ENCODE results near the gene MYNN.

Gene MYNN

DNA sequence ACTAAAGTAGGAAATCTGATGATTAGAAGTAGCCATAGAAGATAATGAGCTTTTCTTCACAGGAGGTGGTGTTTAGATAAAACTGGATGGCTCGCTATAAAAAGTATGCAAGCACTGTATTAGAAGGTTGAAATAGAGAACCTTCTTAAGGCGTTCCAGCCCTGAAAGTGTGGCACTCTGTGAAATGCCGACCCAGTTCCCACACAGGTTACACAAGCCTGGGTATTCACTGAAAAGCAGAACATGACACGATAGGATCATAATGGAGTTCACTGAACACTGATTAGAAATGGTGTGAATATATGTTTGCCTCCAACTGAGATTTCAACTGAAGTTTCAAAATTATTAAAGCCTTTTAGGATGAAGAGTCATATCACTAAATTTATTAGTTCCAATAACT, 54.5 kb downstream of the MYNN start:
- no peak for DNase-seq (ENCODE audit: low read depth in 2 of 2)

DNA sequence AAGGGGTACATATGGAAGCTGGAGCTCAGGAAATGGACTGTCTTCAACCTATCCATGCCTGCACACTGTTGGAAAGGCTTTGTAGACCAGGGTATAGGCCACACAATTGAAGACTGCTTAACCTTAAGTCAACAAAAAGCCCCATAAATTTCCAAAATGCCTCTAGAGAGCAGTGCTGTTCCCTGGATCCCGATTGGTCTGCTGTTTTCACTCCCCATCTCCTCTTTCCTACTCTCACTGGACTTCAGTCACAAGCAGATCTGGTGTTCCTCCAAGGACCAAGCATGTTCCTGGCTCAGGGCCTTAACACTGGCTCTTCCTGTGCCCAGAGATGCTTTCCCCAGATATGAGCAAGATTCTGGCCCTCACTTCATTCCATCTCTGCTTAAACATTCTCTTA, 62.3 kb downstream of the MYNN start:
- no peak for DNase-seq (ENCODE audit: low read depth in 2 of 2)

- DNase-seq (ENCODE audit: low read depth in 2 of 2): no peak
Measured at GRCh38 chr3:169836078-169836941, 63.1 kb downstream of the MYNN start.

- DNase-seq (ENCODE audit: low read depth in 2 of 2): no peak
Measured at GRCh38 chr3:169836942-169837275, 63.7 kb downstream of the MYNN start.

DNA sequence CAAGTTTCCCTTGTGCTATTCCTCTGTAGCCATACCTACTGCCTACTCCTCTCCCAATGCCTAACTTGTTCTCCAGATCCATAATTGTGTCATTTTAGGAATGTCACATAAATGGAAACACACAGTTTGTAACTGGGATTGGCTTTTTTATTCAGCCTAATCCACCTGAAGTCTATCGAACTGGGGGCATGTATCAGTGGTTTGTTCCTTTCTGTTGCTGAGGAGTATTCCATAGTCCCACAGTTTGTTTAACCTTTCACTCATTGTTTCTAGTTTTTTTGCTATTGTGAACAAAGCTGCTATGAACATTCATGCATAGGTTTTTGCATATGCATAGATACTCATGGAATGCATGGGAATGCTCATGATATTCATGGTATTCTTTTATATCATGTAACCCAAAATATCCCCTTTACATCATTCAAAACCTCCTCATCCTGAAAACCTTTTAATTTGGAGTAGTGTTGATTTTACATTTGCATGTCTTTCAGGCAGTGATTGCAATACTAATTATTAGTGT, 65.4 kb downstream of the MYNN start:
- no peak for DNase-seq (ENCODE audit: low read depth in 2 of 2)

Data from fibroblast of skin of left biceps (primary cell).